Measurements from ENCODE around the gene ZFAND3.

- no peak for TF ChIP-seq CTCF (IDR thresholded peaks at IDR 0.05)
- no peak for TF ChIP-seq POLR2A (IDR thresholded peaks at IDR 0.05)
- no peak for TF ChIP-seq POLR2AphosphoS5 (IDR thresholded peaks at IDR 0.05; ENCODE audit: insufficient read depth in 1 of 2, low read depth in 1 of 2)
Measured at GRCh38 chr6:37884548-37884947, 65.0 kb downstream of the ZFAND3 start.
